Right ventricle myocardium superior (tissue), 1 donor: ENCODE results near the gene NAPB. TPM values are rescaled to one million over a fixed set of nuclear protein-coding genes. Genes with fewer than 3 reads are reported as not detected.
"Not testable (repeated sequence)": the region's sequence is repeated elsewhere in the genome, so short reads cannot be mapped to it uniquely, and the experiment has no call there.

Source experiments
- ATAC-seq: fragments of 200-7000 bp; cut with Tn5 transposase; one replicate; pipeline ENCODE4 v1.9.1; 2020; ENCODE audit warnings: mild to moderate bottlenecking; ENCODE audit not compliant: poor library complexity
- DNase-seq: peaks from one replicate; pipeline ENCODE4 v3.0.0-alpha.2; 2020
- intact Hi-C: fragments of 100-400 bp; cut with DNase I; formaldehyde crosslinking; loops from one replicate; pipeline ENCODE4 v1.11.2; 2022
- total RNA-seq: library from RNA; stranded (reverse); fragmentation: NEBNext Ultra II Directional; extraction: Animal tissue kit (Norgen Biotek cat#: 25700); gene quantifications from one replicate; pipeline ENCODE4 v1.2.1, GENCODE V29; 2021
- donor health status: DM: no; HTN: yes; CAD: no; lungs with severe emphysema.

NAPB gene
- total RNA-seq, 1 donor from 2014 or later: 4.2 TPM

GRCh38 chr20:23361119-23361475, 60.2 kb downstream of the NAPB start:
- ATAC-seq (no peak), DNase-seq (no peak)
- intact Hi-C loops: loop anchor here (5.0 kb wide), 1 partner anchor 61 kb away; the partner anchor contains the start of gene NAPB

- DNase-seq (no peak), ATAC-seq (no peak)
- intact Hi-C loops: loop anchor here (5.0 kb wide), 1 partner anchor 62 kb away; the partner anchor contains the start of gene NAPB
Observed at GRCh38 chr20:23360531-23360930, 60.8 kb downstream of the NAPB start.

DNA sequence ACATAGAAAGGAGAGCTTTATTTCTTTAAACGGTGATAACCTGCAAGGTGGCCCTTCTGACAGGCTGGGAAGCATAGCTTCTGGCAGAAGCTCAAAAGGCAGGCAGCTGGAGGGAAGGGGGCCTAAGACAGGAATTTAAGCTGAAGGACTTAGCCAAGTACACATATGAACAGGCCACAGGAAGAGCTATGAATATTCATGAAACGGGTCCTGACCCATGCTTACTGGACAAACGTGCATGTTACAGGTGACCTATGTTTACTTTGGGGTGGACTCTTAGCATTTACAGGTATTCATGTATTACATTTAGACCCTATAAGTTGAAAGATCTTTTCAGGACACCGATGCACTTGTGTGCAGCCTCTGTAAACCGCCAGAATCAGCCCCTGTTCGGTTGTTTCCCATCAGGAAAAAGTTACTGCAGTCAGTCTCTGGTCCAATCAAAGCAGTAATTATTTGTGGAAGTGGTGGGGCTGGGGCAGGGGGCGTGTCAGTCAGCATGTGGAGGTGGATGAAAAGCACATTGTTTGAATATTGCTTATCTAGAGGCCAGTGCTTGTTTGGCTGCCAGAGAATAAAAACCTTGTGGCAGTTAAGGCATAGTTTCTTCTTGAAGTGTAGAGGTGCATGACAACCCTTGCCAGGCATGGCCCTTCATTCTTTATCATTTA, 62.2 kb downstream of the NAPB start:
- ATAC-seq (no peak), DNase-seq (no peak)
- intact Hi-C loops: no loop called here

DNA sequence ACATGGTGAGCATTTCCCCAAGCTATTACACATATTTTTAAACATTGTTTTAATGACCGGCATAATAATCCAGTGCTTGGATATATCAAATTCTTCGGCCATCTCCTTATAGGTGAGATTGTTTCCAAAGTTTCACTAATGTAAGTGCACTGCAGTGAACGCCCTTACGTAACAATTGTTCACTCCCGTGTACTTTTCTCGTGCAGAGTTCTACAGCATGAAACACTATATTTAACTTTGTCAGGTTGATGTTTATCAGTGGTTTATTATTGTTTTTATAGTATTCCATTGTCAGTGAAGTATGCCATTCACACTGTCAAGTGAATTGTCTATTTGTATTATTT, 62.8 kb downstream of the NAPB start:
- intact Hi-C loops: no loop called here
- DNase-seq: no peak
- no peak for ATAC-seq

- intact Hi-C loops: no loop called here
- DNase-seq (peak; percentile 100), ATAC-seq (peak; percentile 81)
Observed at GRCh38 chr20:23357767-23358562, 63.3 kb downstream of the NAPB start.

- DNase-seq (no peak), ATAC-seq (no peak)
- intact Hi-C loops: no loop called here
Observed at GRCh38 chr20:23356203-23356602, 65.1 kb downstream of the NAPB start.

GRCh38 chr20:23350904-23351838, 70.1 kb downstream of the NAPB start:
- ATAC-seq: peak; percentile 39
- peak; percentile 69 for DNase-seq
- intact Hi-C loops: no loop called here

- peak; percentile 98 for DNase-seq
- intact Hi-C loops: no loop called here
- ATAC-seq: peak; percentile 96
Observed at GRCh38 chr20:23350196-23350903, 70.9 kb downstream of the NAPB start, which contains the start of gene NXT1. Gene NXT1, plus strand, starts transcription at chr20:23350791. Its CDS starts 3,251 bp downstream, at chr20:23354042.

DNA sequence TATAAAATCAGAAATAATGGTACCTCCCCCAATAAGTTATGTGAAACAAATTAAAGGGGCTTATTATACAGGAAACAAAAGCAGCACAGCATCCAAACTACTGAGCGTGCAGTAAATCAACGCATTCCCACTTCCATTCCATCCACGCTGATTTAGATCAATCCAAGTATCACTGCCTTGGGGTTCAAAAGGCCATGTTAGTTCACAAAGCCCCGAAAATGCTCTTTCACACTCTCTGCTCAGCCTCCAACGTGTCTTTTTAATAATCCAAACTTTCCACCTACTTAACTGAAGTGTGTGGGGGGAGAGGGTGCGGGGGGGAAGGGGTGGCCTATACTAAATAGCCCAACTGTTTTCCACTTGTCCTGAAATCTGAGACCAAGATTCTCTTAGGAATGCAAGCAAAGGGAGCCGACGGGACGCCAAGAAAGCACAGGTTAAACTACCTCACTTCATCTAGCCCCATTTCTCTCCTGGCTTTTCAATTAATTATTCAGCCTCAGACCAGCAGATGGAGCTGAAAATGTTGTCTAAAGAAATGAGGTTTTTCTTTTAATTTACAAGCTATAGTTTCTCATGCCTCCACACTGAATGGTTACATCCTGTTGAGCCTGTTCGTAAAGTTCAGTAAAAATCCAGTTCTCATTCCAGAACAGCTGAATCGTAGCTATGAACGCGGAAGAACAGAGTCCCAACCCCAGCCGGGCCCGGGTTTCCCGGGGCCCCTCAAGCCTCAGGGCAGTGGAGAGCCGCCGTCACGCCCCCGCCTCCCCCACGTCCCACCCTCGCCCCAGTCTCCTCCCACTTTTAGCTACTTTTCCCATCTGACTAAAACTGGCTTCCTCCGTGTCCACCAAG, 71.7 kb downstream of the NAPB start:
- peak; percentile 85 for DNase-seq
- intact Hi-C loops: loop anchor here (10.0 kb wide), 2 partner anchors 145 to 285 kb away; no protein-coding TSS in a partner anchor
- ATAC-seq: peak; percentile 77

DNA sequence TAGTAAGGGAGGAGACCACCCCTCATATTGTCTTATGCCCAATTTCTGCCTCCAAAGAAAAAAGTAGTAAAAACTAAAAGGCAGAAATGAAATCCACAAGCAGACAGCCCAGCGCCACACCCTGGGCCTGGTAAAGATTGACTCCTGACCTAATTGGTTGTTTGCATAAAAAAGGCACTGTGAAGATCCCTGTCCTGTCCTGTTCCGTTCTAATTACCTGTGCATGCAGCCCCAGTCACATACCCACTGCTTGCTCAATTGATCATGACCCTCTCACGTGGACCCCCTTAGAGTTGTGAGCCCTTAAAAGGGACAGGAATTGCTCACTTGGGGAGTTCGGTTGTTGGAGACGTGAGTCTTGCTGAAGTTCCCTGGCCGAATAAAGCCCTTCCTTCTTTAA, 72.8 kb downstream of the NAPB start:
- ATAC-seq, DNase-seq: not testable (repeated sequence)
- intact Hi-C loops: loop anchor here (10.0 kb wide), 2 partner anchors 144 to 284 kb away; no protein-coding TSS in a partner anchor

- intact Hi-C loops: loop anchor here (10.0 kb wide), 2 partner anchors 143 to 283 kb away; no protein-coding TSS in a partner anchor
- ATAC-seq: no peak
- DNase-seq: no peak
Observed at GRCh38 chr20:23347791-23348190, 73.5 kb downstream of the NAPB start.

GRCh38 chr20:23346002-23346401, 75.3 kb downstream of the NAPB start:
- ATAC-seq (no peak), DNase-seq (no peak)
- intact Hi-C loops: loop anchor here (10.0 kb wide), 2 partner anchors 141 to 281 kb away; no protein-coding TSS in a partner anchor

GRCh38 chr20:23344336-23344735, 77.0 kb downstream of the NAPB start:
- intact Hi-C loops: loop anchor here (5.0 to 10.0 kb wide), 3 partner anchors 140 to 652 kb away; no protein-coding TSS in a partner anchor
- no peak for DNase-seq
- ATAC-seq: no peak

DNA sequence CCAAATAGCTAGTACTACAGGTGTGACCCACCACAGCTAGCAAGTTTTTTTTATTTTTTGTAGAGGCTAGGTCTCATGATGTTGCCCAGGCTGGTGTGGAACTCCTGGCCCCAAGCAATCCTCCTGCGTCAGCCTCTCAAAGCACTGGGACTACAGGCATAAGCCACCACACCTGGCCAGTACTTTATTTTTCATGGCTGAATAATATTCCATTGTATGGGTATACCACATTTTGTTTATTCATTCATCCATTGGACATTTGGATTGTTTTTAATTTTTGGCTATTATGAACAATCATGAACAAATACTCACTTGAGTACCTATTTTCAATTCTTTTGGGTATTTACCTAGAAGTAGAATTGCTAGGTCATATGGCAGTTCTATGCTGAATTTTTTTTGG, 77.7 kb downstream of the NAPB start:
- DNase-seq (no peak), ATAC-seq (no peak)

GRCh38 chr20:23341073-23341472, 80.2 kb downstream of the NAPB start:
- intact Hi-C loops: loop anchor here (5.0 to 10.0 kb wide), 3 partner anchors 136 to 649 kb away; no protein-coding TSS in a partner anchor
- DNase-seq (no peak), ATAC-seq (no peak)

More for the DNA sequence above, 77.7 kb downstream of the NAPB start:
- intact Hi-C loops: loop anchor here (5.0 to 10.0 kb wide), 3 partner anchors 139 to 651 kb away; no protein-coding TSS in a partner anchor

DNA sequence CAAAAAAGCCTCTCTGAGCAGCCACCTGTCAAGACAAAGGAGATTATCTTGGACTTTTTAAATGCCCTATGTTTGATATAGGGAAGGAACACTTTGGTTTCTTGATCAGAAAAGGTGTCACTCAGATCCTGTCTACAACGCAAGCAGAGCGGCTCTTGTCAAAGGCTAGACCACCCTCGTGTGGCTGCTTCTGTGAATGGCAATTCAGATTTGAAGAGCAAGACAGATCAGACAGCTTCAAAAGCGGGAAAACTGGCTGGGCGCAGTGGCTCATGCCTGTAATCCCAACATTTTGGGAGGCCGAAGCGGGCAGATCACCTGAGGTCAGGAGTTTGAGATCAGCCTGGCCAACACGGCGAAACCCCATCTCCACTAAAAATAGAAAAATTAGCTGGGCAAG, 80.8 kb downstream of the NAPB start:
- ATAC-seq (peak; percentile 93), DNase-seq (peak; percentile 74)
- intact Hi-C loops: loop anchor here (5.0 to 10.0 kb wide), 3 partner anchors 136 to 648 kb away; no protein-coding TSS in a partner anchor

DNA sequence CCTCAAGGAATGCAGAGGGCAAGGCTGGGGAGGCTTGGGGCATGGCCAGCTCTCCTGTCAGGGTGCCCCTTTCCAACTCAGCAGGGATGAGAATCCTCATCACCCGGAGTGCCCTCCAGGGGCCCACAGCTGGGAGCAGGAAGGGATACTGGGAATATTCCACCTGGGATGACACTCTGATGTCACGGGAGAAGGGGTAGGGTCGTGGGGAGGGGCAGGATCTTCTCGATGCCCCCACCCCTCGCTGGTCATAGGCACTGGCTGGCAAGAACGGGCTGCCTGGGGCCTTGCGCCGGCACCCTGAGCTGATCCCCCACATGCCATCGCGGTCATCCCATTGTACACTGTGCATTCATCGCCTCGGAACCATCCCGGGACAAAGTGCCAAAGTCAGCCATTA, 81.3 kb downstream of the NAPB start:
- no peak for DNase-seq
- intact Hi-C loops: loop anchor here (5.0 to 10.0 kb wide), 5 partner anchors 85 to 1005 kb away; no protein-coding TSS in a partner anchor
- ATAC-seq: peak; percentile 13
